NCI-H524 (cell line): ENCODE results near the gene GMPPA.
A peak's percentile ranks its signal among the peaks of the same experiment; 100 is the strongest.

ENCODE experiments used
- DNase-seq, 2 experiments: peaks; one replicate each; lab custom pipeline; 2025; lab: John Stamatoyannopoulos, UW

Gene GMPPA

DNA sequence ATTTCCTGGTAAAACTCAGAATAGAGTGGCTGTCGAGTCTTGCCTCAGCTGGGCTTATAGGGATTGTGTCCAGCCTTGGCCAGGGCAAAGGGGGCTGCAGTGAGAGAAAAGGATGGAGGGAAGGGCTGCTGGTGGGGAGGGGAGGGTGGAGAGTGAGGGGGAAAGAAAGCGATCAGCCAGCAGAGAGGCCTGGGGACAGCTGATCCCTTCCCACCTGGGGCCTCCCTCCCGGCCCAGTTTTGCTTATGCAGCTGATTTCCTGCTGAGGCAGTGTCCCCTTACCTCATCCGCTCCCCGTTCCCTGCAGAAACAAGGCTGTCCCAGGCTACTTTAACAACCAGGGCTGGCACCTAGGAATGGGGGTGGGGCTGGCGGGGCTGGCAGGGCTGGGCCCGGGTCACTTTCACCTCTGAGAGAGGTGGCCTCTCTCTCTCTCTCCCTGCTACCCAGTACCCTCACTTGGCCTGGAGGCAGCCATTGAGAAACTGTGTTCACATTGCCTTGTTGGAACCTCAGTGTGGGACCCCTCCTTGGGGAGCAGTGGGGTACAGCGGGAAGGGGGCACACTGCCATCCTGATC is 12.2 kb upstream of the GMPPA start:
- DNase-seq: peak in 1 of 2 experiments; percentile 12

DNA sequence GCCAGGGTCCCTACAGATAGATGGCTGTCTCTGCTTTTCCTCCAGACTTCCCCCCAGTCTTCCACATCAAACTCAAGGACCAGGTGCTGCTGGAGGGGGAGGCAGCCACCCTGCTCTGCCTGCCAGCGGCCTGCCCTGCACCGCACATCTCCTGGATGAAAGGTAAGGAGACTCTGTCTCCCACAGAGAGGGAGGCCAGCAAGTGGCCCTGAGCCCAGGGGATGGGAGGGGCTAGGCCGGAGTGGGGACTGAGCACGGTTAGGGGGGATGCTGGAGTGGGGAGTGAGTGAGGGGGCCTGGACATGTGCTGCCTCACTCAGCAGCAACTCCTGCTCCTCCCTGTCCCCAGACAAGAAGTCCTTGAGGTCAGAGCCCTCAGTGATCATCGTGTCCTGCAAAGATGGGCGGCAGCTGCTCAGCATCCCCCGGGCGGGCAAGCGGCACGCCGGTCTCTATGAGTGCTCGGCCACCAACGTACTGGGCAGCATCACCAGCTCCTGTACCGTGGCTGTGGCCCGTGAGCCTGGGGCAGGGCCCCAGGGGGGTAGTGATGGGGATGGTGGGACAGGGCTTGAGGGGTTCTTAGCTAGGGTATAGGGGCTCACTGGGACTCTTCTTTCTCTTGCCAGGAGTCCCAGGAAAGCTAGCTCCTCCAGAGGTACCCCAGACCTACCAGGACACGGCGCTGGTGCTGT is 10.4 kb upstream of the GMPPA start:
- no peak for DNase-seq

DNA sequence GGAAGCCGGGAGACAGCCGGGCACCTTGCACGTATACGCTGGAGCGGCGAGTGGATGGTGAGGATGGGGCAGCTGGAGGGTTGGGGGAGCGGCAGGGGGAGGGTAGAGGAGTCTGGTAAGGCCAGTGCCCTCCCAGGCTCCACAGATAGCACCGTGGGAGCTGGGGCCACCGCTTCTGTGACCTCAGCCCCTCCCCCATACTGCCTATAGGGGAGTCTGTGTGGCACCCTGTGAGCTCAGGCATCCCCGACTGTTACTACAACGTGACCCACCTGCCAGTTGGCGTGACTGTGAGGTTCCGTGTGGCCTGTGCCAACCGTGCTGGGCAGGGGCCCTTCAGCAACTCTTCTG is 9.9 kb upstream of the GMPPA start:
- DNase-seq: no peak

DNA sequence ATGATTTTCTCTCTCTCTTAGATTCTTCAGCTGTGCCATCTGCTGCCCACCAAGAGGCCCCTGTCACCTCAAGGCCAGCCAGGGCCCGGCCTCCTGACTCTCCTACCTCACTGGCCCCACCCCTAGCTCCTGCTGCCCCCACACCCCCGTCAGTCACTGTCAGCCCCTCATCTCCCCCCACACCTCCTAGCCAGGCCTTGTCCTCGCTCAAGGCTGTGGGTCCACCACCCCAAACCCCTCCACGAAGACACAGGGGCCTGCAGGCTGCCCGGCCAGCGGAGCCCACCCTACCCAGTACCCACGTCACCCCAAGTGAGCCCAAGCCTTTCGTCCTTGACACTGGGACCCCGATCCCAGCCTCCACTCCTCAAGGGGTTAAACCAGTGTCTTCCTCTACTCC is 9.4 kb upstream of the GMPPA start:
- DNase-seq: no peak

DNA sequence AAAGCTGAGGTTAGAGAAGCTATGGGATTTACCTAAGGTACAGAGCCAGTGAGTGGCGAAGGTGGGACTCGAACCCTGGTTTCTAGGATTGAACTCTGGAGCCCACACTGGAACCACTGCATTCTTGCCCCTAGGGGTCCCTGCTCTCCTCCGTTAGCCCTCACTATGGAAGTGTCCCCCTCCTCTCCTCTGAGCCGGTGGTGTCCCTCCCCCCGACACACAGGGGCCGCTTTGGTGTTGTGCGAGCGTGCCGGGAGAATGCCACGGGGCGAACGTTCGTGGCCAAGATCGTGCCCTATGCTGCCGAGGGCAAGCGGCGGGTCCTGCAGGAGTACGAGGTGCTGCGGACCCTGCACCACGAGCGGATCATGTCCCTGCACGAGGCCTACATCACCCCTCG is 8.5 kb upstream of the GMPPA start:
- no peak for DNase-seq

DNA sequence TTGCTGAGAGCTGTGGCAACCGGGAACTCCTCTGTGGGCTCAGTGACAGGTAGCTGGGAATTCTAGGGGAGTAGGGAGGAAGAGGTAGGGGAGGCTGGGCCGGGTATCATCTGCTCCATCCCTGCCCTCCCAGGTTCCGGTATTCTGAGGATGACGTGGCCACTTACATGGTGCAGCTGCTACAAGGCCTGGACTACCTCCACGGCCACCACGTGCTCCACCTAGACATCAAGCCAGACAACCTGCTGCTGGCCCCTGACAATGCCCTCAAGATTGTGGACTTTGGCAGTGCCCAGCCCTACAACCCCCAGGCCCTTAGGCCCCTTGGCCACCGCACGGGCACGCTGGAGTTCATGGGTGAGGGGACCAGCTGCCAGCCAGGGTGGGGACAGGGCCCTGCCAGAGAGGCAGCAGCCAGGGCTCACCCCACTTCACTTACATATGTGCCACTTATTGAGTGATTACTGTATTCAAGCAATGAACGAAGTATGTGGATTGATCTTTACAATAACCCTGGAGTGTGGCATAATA is 8.0 kb upstream of the GMPPA start:
- no peak for DNase-seq

DNA sequence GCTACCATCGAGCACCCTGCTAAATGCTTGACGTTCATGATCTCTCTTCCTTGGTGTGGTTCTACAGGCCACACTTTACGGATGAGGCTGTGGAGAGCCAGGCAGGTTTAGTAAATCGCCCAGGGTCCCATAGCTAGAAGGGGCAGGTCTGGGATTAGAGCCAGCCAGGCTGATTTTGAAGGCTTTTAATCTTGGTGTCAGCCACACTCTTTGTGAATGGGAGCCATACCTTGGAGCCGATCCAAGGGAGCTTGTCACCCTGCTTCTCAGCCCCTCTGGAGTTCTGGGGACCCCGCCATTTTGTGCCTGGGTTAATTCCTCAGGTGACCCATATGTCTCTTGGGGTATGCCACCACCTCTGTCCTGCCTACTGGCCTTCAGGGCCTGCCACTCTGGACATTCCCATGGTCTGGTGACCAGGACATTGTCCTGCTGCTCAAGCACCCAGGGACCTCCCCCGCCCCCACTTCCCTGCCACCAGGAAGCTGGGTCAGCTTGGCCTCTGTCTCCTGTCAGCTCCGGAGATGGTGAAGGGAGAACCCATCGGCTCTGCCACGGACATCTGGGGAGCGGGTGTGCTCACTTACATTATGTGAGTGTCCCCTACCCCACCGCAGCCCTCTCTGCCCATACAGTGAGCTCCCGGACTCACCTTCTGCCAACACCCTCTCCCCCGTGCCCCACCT is 7.3 kb upstream of the GMPPA start:
- DNase-seq: no peak

DNA sequence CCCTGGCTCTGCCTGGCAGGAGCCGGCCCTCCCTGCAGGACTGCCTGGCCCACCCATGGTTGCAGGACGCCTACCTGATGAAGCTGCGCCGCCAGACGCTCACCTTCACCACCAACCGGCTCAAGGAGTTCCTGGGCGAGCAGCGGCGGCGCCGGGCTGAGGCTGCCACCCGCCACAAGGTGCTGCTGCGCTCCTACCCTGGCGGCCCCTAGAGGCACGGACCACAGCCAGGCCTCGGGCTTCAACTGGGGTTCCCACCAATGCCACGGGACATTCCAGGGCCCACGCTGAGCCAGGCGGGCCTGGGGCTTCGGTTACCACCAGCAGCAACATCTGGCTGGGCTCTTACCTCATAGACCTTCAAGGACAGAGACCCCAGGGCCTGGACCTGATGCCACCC is 6.1 kb upstream of the GMPPA start:
- DNase-seq: no peak

DNA sequence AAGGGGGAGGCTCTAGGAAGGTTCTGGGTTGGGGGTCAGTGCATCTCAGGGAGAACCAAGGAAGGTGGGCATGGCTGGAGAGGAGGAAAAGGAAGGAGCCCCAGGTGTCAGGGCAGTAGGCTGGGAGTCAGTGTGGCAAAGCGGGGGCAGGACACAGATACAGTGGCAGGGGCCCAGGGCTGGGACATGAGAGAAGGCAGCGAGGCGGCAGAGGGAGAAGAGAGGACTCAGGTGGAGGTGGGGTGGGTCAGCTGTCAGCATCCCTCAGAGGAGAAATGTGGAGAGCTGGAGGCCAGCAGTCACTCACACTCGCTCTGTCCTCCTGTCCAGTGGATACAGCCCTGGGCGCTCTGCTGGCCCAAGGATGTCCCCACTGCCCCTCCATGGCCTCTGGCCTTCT is 5.6 kb upstream of the GMPPA start:
- no peak for DNase-seq

DNA sequence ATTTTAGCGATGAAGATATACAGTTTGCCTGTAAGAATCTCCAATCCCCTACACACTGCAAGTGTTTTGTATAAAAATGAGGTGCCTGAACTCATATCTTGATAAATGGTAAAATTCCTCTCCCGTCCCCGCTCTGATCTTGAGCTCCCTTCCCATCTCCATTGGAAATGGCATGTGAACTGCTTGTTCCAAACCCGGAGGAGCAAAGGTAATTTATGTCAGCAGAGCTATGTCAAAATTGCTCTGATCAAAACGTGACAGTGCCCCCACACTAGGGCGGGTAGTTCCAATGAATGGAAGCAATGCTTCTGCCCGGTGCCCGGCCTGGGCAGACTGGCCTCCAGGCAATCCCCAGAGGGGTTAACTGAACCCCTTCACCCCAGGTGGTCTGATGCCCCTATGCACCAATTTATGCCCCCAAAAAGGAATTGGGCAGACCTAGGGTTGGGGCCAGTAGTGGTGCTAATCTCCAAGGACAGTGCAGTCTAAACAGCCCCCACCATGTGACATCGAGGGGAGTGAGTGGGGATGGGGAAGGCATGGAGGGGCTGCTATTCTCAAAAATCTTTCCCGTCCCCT is 3.6 kb upstream of the GMPPA start:
- no peak for DNase-seq

DNA sequence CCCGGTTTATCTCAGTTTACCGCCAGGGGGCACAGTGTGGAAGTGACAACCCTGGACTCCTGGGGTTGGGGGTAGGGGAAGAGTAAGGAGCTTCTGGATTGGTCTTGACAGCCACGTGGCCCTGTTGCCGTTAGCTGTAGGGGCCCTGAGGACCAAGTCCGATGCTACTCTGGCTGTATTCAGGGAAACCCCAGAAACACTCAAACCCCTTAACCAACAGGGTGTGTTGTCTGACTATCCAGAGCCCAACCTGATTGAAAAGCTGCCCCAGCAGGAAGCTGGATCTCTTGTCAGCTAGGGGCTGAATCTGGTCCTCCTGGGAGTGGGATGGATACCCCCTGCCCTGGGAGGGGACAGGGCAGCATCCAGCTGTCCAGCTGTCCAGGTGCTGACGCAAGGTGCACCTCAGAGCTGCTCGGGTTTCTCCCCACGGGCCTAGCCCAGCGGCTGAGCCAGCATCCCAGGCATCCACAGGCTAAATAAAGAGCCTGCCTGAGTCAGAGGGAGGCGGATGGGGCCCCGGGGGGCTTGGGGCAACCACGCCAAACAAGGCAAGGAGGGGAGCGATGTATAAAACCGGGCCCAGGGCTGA is 3.1 kb upstream of the GMPPA start:
- DNase-seq: peak; percentile 69 to 85

DNA sequence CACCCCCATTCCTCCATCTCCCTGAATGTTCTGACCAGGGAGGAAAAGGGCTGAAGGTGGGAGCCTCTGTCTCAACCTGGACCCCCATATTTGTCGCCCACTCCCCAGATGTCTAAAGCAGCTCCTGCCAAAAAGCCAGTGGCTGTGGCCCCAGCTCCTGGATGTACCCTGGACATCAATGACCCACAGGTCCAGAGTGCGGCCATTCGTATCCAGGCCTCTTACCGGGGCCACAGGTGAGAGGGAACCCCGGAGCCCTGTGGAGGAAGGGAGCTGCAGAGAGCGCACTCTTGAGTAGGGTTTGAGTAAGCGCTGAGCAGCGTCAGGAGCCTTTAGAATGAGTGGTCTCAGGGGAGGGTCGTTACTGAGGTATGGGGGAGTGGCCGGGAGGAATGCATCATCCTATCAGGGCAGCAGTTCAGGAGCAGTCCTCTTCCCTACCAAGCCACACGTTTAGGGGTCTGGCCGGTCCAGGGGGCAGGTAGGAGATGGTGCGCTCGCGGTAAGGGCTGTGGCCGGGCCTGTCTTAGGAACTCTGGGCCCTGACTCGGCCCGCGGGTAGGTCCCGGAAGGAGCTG is 2.4 kb upstream of the GMPPA start:
- DNase-seq: no peak

DNA sequence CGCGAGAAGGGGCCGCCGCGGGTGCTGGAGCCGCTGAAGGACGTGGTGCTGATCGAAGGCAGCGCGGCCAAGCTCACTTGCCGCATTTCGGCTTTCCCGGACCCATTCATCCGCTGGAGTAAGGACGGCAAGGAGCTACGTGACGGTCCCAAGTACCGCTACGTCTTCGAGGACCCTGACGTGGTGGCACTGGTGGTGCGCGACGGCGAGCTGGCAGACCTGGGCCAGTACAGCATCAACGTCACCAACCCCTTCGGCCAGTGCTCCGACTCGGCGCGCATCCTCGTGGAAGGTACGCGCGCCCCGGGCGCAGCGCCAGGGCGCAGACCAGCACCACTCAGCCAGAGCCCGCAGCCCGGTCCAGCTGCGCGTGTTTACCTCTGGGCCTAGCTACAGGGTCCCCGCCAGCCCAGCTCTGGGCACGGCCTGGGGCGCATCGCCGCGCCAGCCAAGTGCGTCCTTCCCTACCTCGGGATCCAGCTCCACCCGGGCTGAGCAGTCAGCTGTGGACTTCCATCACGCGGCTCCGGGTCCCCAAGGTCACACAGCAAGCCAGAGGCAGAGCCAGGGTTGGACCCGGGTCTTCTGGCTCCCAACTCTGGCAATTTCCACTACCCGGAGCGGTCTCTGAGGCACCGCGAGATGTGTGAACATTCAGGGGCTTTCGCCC is 1.7 kb upstream of the GMPPA start:
- peak in 1 of 2 experiments; percentile 27 for DNase-seq

DNA sequence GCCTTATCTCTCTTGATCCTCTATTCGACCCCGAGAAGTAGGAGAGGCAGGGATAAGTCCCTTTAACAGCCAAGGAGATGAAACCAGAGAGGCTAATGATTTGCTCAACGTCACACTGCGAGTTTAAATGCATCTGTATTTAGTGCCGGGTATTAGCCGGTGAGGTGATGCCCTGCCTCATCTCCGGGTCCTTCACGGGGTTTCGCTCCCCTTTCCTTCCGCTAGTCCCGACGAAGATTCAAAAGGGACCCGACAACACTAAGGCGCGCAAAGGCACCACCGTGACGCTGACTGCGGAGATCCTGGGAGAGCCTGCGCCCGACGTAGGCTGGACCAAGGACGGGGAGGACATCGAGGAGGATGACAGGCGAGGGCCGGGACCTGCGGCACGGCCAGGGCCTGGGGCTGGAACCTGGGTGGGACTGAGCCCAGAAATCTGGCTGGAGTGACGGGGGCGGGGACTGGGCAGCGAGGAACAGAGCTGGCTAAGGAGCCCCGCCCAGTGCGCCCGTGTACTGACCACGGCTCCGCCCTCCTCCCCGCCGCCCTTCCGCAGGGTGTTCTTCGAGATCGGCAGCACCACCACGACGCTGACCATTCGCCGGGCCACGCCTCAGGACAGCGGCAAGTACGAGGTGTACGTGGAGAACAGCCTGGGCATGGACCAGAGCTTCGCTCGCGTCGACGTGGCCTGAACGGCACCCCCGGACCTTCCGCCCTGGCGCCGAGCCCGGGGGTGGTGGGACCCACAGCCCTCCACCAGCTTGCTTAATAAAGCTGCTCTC is 1.0 kb upstream of the GMPPA start:
- no peak for DNase-seq

DNA sequence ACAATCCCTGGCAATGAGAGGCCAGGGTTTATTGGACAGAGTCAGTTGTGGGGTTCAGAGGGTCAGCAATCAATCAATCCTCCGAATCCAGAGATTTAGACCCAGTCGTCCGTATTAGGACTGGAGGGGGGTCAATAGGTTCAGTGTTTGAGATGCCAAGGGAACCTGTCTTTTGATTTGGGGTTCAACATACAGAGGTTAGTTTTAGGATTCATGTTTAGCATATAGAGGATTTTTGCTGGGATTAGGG is 292 bp downstream of the GMPPA start:
- DNase-seq: no peak

DNA sequence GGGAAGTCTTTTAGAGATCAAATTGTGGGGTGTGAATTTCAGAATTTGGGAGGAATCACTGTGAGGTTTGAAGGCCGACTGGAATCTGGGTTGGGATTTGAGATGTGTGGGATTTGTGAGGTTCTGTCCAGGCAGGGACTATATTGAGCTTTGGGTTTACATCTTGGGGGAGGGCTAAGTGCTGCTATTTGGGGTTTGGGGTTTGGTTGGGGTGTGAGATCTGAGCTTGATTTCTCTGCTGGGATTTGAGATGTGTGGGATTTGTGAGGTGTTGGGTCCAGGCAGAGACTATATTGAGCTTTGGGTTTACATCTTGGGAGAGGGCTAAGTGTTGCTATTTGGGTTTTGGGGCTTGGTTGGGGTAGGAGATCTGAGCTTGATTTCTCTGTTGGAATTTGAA is 864 bp downstream of the GMPPA start:
- no peak for DNase-seq

DNA sequence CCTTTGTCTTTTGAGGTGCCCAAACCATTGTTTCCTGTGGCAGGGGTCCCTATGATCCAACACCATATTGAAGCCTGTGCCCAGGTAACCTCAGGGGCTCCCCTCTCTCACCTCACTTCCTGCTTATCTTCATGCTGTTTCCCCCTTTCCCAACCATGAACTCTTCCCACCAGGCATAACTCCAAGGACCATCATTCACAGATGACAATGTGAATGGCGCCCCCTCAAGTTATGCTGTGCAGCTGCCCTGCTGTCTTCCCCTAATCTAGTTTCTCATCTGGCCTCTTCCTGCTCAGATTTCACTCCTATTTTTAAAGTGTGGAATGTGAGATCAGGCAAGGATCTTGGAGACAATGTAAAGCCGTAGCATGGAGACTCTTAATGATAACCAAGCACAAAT is 1.4 kb downstream of the GMPPA start:
- DNase-seq: peak in 1 of 2 experiments; percentile 25

DNA sequence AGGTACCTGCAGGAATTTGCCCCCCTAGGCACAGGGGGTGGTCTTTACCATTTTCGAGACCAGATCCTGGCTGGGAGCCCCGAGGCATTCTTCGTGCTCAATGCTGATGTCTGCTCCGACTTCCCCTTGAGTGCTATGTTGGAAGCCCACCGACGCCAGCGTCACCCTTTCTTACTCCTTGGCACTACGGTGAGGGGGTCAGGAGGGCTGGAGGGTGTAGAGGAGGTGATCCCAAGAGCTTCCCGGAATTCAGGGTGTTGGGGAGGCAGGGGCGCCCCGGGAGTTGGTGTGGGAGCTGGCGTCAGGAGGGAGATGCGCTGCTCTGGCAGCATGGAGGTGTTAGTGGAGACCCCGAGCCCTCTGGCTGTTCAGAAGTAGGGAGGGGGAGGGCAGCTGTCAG is 3.2 kb downstream of the GMPPA start:
- no peak for DNase-seq

DNA sequence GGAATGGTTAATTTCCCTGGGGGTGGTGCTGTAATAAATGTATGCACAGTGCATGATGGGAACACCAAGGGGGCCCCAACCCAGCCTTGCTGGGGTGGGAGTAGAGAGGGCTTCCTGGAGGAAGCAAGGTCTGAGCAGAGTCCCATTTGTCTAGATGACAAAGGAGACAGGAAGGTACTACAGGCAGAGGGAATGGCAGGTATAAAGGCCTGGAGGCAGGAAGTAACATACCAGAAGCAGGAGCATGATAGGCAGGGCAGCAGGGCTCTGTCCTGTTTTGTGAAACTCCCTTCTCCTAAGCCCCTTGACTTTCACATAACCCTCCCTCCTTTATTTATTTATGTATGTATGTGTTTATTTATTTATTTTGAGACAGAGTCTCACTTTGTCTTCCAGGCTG is 3.9 kb downstream of the GMPPA start:
- no peak for DNase-seq

DNA sequence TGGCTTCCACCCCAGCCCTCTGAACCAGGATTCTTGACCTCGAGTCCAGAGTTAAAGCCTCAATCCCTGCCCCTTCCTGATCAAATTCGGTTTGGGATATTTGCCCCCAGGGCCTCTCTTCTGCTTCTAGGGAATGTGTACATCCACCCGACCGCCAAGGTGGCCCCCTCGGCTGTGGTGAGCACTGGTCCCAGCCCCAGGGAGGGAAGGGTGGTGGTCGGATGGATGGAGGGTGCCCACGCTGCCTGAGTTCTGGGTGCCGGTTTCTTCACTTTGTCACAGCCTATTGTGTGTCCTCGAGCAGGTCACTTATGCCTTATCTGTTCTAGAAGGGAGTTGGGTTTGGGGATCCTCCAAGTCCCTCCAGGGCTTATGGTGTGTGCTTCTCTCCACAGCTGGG is 6.9 kb downstream of the GMPPA start:
- no peak for DNase-seq

DNA sequence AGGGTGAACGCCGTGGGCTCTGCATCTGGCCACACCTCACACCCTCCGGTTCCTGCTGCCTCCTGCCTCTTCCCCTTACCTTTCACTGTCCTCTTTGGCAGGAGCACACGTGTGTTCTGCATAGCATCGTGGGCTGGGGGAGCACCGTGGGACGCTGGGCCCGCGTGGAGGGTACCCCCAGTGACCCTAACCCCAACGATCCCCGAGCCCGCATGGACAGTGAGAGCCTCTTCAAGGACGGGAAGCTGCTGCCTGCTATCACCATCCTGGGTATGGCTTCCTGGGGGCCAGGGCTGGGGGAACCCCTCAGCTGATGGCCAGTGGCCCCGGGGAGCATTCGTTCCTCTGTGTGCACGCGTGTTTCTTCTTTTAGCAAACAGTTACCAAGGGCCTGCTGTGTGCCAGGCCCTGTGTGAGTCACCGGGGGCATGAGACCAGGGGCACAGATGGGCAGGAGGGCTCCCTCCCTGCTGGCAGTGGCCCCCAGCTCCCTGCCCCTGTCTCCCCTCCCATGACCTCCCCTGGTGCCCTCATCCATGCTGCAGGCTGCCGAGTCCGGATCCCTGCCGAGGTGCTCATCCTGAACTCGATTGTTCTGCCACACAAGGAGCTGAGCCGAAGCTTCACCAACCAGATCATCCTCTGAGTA is 7.6 kb downstream of the GMPPA start:
- DNase-seq: no peak
